Measurements from ENCODE around the gene PRPSAP2. TPM values are rescaled to one million over a fixed set of nuclear protein-coding genes. Genes with fewer than 3 reads are reported as not detected.

PRPSAP2 gene
- total and polyA plus RNA-seq, 2 donors from 2014 or later, result 30.6 to 32.0 TPM

DNA sequence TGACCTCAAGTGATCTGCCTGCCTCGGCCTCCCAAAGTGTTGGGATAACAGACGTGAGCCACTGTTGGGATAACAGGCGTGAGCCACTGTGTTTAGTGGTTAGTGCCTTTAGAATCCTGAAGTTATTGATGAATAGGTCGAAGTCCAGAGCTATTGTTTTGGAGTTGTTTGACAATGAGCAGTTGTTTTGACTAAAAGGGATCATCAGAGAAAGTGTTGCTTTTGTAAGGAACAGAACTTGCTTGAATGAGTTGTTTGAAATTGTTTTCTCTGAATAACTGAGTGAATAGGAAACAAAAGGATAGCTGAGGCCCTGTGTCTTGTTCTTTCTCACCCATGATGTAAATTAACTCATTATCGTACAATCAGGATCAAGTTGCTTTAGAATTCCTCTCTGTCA lies 46.6 kb downstream of the PRPSAP2 start:
- H3K9ac ChIP-seq (ENCODE audit: low read length in 3 of 3), result no peak overlapping the region
- H3K27me3 ChIP-seq (ENCODE audit: control insufficient read depth, insufficient read depth, low read length), result no peaks in the 10 kb centered on the region
- FAIRE-seq (no peak), DNase-seq (no peak)
- no peak overlapping the region for H3K27ac ChIP-seq (ENCODE audit: low read depth in 2 of 2, low read length in 2 of 2)
- no peak overlapping the region for H3K4me3 ChIP-seq (ENCODE audit: low read length in 3 of 3)
- peaks cover 0 to 5% (median 2%) of the 10 kb centered on the region in 3 donors for H3K36me3 ChIP-seq (ENCODE audit: control insufficient read depth in 2 of 3, insufficient read depth in 3 of 3, low read length in 3 of 3)
- TF ChIP-seq, protein P1, sequence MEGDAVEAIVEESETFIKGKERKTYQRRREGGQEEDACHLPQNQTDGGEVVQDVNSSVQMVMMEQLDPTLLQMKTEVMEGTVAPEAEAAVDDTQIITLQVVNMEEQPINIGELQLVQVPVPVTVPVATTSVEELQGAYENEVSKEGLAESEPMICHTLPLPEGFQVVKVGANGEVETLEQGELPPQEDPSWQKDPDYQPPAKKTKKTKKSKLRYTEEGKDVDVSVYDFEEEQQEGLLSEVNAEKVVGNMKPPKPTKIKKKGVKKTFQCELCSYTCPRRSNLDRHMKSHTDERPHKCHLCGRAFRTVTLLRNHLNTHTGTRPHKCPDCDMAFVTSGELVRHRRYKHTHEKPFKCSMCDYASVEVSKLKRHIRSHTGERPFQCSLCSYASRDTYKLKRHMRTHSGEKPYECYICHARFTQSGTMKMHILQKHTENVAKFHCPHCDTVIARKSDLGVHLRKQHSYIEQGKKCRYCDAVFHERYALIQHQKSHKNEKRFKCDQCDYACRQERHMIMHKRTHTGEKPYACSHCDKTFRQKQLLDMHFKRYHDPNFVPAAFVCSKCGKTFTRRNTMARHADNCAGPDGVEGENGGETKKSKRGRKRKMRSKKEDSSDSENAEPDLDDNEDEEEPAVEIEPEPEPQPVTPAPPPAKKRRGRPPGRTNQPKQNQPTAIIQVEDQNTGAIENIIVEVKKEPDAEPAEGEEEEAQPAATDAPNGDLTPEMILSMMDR (IDR thresholded peaks at IDR 0.05; ENCODE audit: borderline replicate concordance, extremely low read depth, insufficient read depth), result no peak
- H3K9me3 ChIP-seq (ENCODE audit: control insufficient read depth in 2 of 3, insufficient read depth in 1 of 3, low read length in 3 of 3), result no peaks in the 10 kb centered on the region
- H3K4me1 ChIP-seq (ENCODE audit: control insufficient read depth in 2 of 3, insufficient read depth in 2 of 3, low read depth in 1 of 3, low read length in 3 of 3), result peaks cover 0 to 15% (median 5%) of the 10 kb centered on the region in 3 donors
- intact Hi-C loops (cut with DNase I), result no loop called here

DNA sequence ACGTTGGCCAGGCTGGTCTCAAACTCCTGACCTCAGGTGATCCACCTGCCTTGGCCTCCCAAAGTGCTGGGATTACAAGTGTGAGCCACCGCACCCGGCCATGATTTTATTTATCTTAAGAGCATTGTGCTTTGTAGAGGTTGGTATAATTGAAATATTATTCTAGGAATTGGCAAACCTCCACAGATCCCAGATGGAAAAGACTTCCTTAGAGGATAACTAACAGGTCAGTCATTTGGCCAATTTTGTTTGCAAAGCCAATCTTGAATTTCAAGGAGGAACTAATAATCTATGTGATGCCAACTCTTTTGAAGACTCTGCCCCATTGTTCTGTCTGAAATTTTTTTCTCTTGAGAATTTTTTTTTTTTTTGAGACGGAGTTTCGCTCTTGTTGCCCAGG lies 47.3 kb downstream of the PRPSAP2 start:
- H3K4me1 ChIP-seq (ENCODE audit: control insufficient read depth in 2 of 3, insufficient read depth in 2 of 3, low read depth in 1 of 3, low read length in 3 of 3), result peaks cover 0 to 15% (median 5%) of the 10 kb centered on the region in 3 donors
- TF ChIP-seq, protein P1 (IDR thresholded peaks at IDR 0.05; ENCODE audit: borderline replicate concordance, extremely low read depth, insufficient read depth), result no peak
- H3K9ac ChIP-seq (ENCODE audit: low read length in 3 of 3), result no peak overlapping the region
- no peak overlapping the region for H3K27ac ChIP-seq (ENCODE audit: low read depth in 2 of 2, low read length in 2 of 2)
- FAIRE-seq, result no peak
- H3K4me3 ChIP-seq (ENCODE audit: low read length in 3 of 3), result no peak overlapping the region
- no peaks in the 10 kb centered on the region for H3K9me3 ChIP-seq (ENCODE audit: control insufficient read depth in 2 of 3, insufficient read depth in 1 of 3, low read length in 3 of 3)
- intact Hi-C loops (cut with DNase I), result no loop called here
- no peaks in the 10 kb centered on the region for H3K27me3 ChIP-seq (ENCODE audit: control insufficient read depth, insufficient read depth, low read length)
- H3K36me3 ChIP-seq (ENCODE audit: control insufficient read depth in 2 of 3, insufficient read depth in 3 of 3, low read length in 3 of 3), result peaks cover 0 to 5% (median 2%) of the 10 kb centered on the region in 3 donors
- DNase-seq, result no peak

DNA sequence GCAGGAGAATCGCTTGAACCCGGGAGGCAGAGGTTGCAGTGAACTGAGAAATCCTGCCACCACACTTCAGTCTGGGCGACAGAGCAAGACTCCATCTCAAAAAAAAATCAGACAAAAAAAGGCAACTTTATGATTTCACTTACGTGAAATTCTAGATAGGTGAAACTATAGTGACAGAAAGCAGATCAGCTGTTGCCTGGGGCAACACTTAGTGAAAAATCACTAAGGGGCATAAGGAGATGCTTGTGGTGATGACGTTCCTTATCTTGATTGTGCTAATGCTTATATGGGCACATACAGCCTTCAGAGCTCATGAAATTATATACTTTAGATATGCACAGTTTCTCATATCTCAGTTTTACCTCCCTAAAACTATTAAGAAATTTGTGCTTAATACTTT lies 52.4 kb downstream of the PRPSAP2 start:
- Histone ChIP-seq H3K4me3 (ENCODE audit: low read length in 3 of 3) (no peak overlapping the region), H3K36me3 (ENCODE audit: control insufficient read depth in 2 of 3, insufficient read depth in 3 of 3, low read length in 3 of 3) (peaks cover 0 to 16% (median 7%) of the 10 kb centered on the region in 3 donors), H3K27ac (ENCODE audit: low read depth in 2 of 2, low read length in 2 of 2) (no peak overlapping the region), H3K9ac (ENCODE audit: low read length in 3 of 3) (no peak overlapping the region), H3K9me3 (ENCODE audit: control insufficient read depth in 2 of 3, insufficient read depth in 1 of 3, low read length in 3 of 3) (no peaks in the 10 kb centered on the region), H3K4me1 (ENCODE audit: control insufficient read depth in 2 of 3, insufficient read depth in 2 of 3, low read depth in 1 of 3, low read length in 3 of 3) (no peaks in the 10 kb centered on the region), H3K27me3 (ENCODE audit: control insufficient read depth, insufficient read depth, low read length) (no peaks in the 10 kb centered on the region)
- FAIRE-seq, result no peak
- TF ChIP-seq, protein P1 (IDR thresholded peaks at IDR 0.05; ENCODE audit: borderline replicate concordance, extremely low read depth, insufficient read depth), result no peak
- DNase-seq, result no peak
- intact Hi-C loops (cut with DNase I), result no loop called here

DNA sequence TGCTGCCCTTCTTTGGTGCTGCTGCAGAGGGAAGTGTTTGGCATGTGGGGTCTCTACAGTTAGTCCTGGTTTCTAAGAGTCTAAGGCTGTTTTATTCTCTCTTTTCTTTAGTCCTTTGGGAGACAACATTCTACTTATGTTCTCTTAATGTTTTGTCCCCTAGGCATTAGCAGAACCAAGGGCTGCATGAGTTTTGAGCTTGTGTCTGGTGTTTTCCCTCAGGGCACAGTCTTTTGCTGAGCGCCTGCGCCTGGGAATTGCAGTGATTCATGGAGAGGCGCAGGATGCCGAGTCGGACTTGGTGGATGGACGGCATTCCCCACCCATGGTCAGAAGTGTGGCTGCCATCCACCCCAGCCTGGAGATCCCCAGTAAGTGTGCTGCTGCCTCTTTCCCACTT lies 53.0 kb downstream of the PRPSAP2 start:
- no peak overlapping the region for H3K4me3 ChIP-seq (ENCODE audit: low read length in 3 of 3)
- no peaks in the 10 kb centered on the region for H3K9me3 ChIP-seq (ENCODE audit: control insufficient read depth in 2 of 3, insufficient read depth in 1 of 3, low read length in 3 of 3)
- DNase-seq (no peak), FAIRE-seq (no peak)
- H3K9ac ChIP-seq (ENCODE audit: low read length in 3 of 3), result no peak overlapping the region
- no peaks in the 10 kb centered on the region for H3K4me1 ChIP-seq (ENCODE audit: control insufficient read depth in 2 of 3, insufficient read depth in 2 of 3, low read depth in 1 of 3, low read length in 3 of 3)
- no peaks in the 10 kb centered on the region for H3K27me3 ChIP-seq (ENCODE audit: control insufficient read depth, insufficient read depth, low read length)
- intact Hi-C loops (cut with DNase I), result no loop called here
- peaks cover 0 to 16% (median 7%) of the 10 kb centered on the region in 3 donors for H3K36me3 ChIP-seq (ENCODE audit: control insufficient read depth in 2 of 3, insufficient read depth in 3 of 3, low read length in 3 of 3)
- TF ChIP-seq, protein P1 (IDR thresholded peaks at IDR 0.05; ENCODE audit: borderline replicate concordance, extremely low read depth, insufficient read depth), result no peak
- no peak overlapping the region for H3K27ac ChIP-seq (ENCODE audit: low read depth in 2 of 2, low read length in 2 of 2)
